GM23338 (cell line): ENCODE measurements around the gene AGBL4. TPM values are rescaled to one million over a fixed set of nuclear protein-coding genes. Genes with fewer than 3 reads are reported as not detected.
A peak's percentile ranks its signal among the peaks of the same experiment; 100 is the strongest.

Source experiments
- ATAC-seq: fragments of 200-7000 bp; cut with Tn5 transposase; 3 replicates; pipeline ENCODE4 v1.9.1; 2020
- DNase-seq: peaks from one replicate; pipeline ENCODE4 v3.0.0-alpha.2; 2015; ENCODE audit warnings: low spot score
- H2AFZ ChIP-seq: fragments of 200-600 bp; sonication (generic); 2 replicates; pipeline ENCODE4 v1.8.0; 2016; ENCODE audit warnings: antibody characterized with exemption, mild to moderate bottlenecking, moderate library complexity
- H3F3A ChIP-seq: fragments of 200-600 bp; sonication (generic); replicated peaks from 2 replicates; pipeline ENCODE4 v1.8.0; 2017; ENCODE audit warnings: antibody characterized with exemption, mixed run types, low read depth
- H3K27ac ChIP-seq: fragments of 200-600 bp; sonication (generic); 2 replicates; pipeline ENCODE4 v1.6.1; 2016; ENCODE audit warnings: low read depth
- H3K27me3 ChIP-seq: fragments of 200-600 bp; sonication (generic); 2 replicates; pipeline ENCODE4 v1.8.0; 2016; ENCODE audit warnings: mild to moderate bottlenecking, mixed run types, moderate library complexity; ENCODE audit not compliant: insufficient read depth
- H3K36me3 ChIP-seq: fragments of 200-600 bp; sonication (generic); 2 replicates; pipeline ENCODE4 v1.8.0; 2016; ENCODE audit warnings: mild to moderate bottlenecking; ENCODE audit not compliant: insufficient read depth
- H3K4me1 ChIP-seq: fragments of 200-600 bp; sonication (generic); 2 replicates; pipeline ENCODE4 v1.8.0; 2016; ENCODE audit warnings: mild to moderate bottlenecking, moderate library complexity; ENCODE audit not compliant: insufficient read depth
- H3K4me2 ChIP-seq: fragments of 200-600 bp; sonication (generic); 2 replicates; pipeline ENCODE4 v1.7.1; 2017; ENCODE audit warnings: mixed run types
- H3K4me3 ChIP-seq: fragments of 200-600 bp; sonication (generic); 2 replicates; pipeline ENCODE4 v1.6.1; 2016; ENCODE audit warnings: mixed run types
- H3K79me2 ChIP-seq: fragments of 200-600 bp; sonication (generic); replicated peaks from 2 replicates; pipeline ENCODE4 v1.8.0; 2017; ENCODE audit warnings: mild to moderate bottlenecking; ENCODE audit not compliant: insufficient read depth
- H3K9me2 ChIP-seq: fragments of 200-600 bp; sonication (generic); 2 replicates; pipeline ENCODE4 v1.8.0; 2017; ENCODE audit not compliant: insufficient read depth
- H4K20me1 ChIP-seq: fragments of 200-600 bp; sonication (generic); replicated peaks from 2 replicates; pipeline ENCODE4 v1.8.0; 2017; ENCODE audit warnings: mild to moderate bottlenecking; ENCODE audit not compliant: insufficient read depth
- H3K27ac Mint-ChIP-seq: 2 replicates; pipeline ENCODE4 v1.8.0; 2020; ENCODE audit warnings: inconsistent platforms, mild to moderate bottlenecking, moderate library complexity, mixed read lengths
- H3K27me3 Mint-ChIP-seq: 3 replicates; pipeline ENCODE4 v1.8.0; 2022; ENCODE audit warnings: low read depth, mild to moderate bottlenecking, moderate library complexity, mixed read lengths, inconsistent platforms; ENCODE audit not compliant: insufficient read depth, poor library complexity
- H3K36me3 Mint-ChIP-seq: 3 replicates; pipeline ENCODE4 v1.8.0; 2021; ENCODE audit warnings: low read depth, mild to moderate bottlenecking, inconsistent platforms, moderate library complexity, mixed read lengths
- H3K4me1 Mint-ChIP-seq: 3 replicates; pipeline ENCODE4 v1.8.0; 2020; ENCODE audit warnings: mild to moderate bottlenecking, inconsistent platforms, mixed read lengths
- H3K4me3 Mint-ChIP-seq: 3 replicates; pipeline ENCODE4 v1.8.0; 2021; ENCODE audit warnings: moderate library complexity, mild to moderate bottlenecking, inconsistent platforms, mixed read lengths
- H3K9me3 Mint-ChIP-seq: 3 replicates; pipeline ENCODE4 v1.8.0; 2020; ENCODE audit warnings: moderate library complexity, mild to moderate bottlenecking, inconsistent platforms, mixed read lengths
- CREB1 ChIP-seq: fragments of 250-450 bp; sonication (Bioruptor Pico); IDR thresholded peaks from 2 replicates; pipeline ENCODE4 v1.5.0; 2020; ENCODE audit warnings: low read depth, mild to moderate bottlenecking, moderate library complexity
- EZH2phosphoT487 ChIP-seq: fragments of 200-600 bp; sonication (generic); IDR thresholded peaks from one replicate; pipeline ENCODE4 v1.8.1; 2018; ENCODE audit warnings: antibody characterized with exemption; ENCODE audit not compliant: unreplicated experiment
- JUNB ChIP-seq: IDR thresholded peaks from one replicate; pipeline ENCODE4 v1.6.1; 2016; ENCODE audit warnings: antibody characterized with exemption; ENCODE audit not compliant: unreplicated experiment
- NANOG ChIP-seq: IDR thresholded peaks from 2 replicates; pipeline ENCODE4 v1.6.1; 2016; ENCODE audit warnings: antibody characterized with exemption, borderline replicate concordance
- POLR2AphosphoS5 ChIP-seq: IDR thresholded peaks from 2 replicates; pipeline ENCODE4 v1.6.1; 2016; ENCODE audit warnings: antibody characterized with exemption, low read depth
- STAT1 ChIP-seq: IDR thresholded peaks from one replicate; pipeline ENCODE4 v1.6.1; 2016; ENCODE audit warnings: antibody characterized with exemption; ENCODE audit not compliant: unreplicated experiment
- ZNF114 ChIP-seq: fragments of 250-450 bp; sonication (Bioruptor Pico); IDR thresholded peaks from 2 replicates; pipeline ENCODE4 v1.5.0; 2020; ENCODE audit warnings: mild to moderate bottlenecking, moderate library complexity
- ZNF331 ChIP-seq: fragments of 250-450 bp; sonication (Bioruptor Pico); IDR thresholded peaks from 2 replicates; pipeline ENCODE4 v1.5.0; 2020; ENCODE audit warnings: low read depth, mild to moderate bottlenecking, moderate library complexity
- polyA plus RNA-seq: library from polyadenylated mRNA; unstranded; fragments of >200 nt; fragmentation: Nextera tagmentation; extraction: Ambion mirVana; gene quantifications from 2 replicates; pipeline ENCODE4 v1.2.1, GENCODE V29; 2016
- total RNA-seq: library from RNA; depleted of rRNA; stranded (reverse); fragments of >200 nt; shearing (Covaris generic); gene quantifications from 2 replicates; pipeline ENCODE4 v1.2.3, GENCODE V29; 2014
- TF ChIP-seq, protein P1 (sequence below): IDR thresholded peaks from one replicate; pipeline ENCODE4 v1.6.1; 2018; ENCODE audit warnings: antibody characterized with exemption; ENCODE audit not compliant: unreplicated experiment
- TF ChIP-seq, protein P2 (sequence below): IDR thresholded peaks from 2 replicates; pipeline ENCODE4 v1.6.1; 2016; ENCODE audit warnings: antibody characterized with exemption
- TF ChIP-seq, protein P3 (sequence below): fragments of 250-450 bp; sonication (Bioruptor Pico); IDR thresholded peaks from 2 replicates; pipeline ENCODE4 v1.5.0; 2020; ENCODE audit warnings: mild to moderate bottlenecking, moderate library complexity
- TF ChIP-seq, protein P4 (sequence below), 2 experiments: fragments of 200-600 bp in 1 of 2; sonication (generic) in 1 of 2; conservative IDR thresholded peaks; 2 replicates each; pipeline versions ENCODE4 v1.5.1 to v1.6.1; 2016 to 2017; ENCODE audit warnings: antibody characterized with exemption in 2 of 2, low read depth in 2 of 2, mild to moderate bottlenecking in 2 of 2, moderate library complexity in 1 of 2

AGBL4 gene
- total and polyA plus RNA-seq, 2 experiments from 2014 or later: 0.91 to 1.5 TPM

DNA sequence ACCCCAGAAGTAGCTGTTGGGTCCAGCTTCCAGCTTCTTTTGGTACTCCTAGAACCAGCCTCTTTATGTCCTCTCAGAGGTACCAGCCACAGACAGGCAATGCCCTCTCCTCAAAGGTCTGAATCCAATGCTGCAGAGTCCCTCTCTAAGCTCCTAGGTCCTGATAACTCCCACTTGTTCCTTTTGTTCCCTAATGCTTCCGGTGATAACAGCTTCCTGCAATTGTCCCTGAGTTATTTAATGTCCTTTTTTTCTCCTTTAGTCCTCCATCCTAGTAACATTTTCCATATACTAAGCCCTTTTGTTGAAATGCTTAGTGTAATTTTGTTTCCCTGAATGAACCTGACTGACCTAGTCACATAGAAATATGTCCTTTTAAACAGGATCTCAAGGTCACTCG lies 1045.3 kb downstream of the AGBL4 start:
- Mint-ChIP-seq H3K4me3 (no peak overlapping the region), H3K27me3 (no peaks in the 10 kb centered on the region), H3K27ac (no peak overlapping the region), H3K36me3 (no peaks in the 10 kb centered on the region; the same call in 1 of the 3 replicates), H3K9me3 (peaks cover 49% of the 10 kb centered on the region), H3K4me1 (no peaks in the 10 kb centered on the region)
- H3K27me3 ChIP-seq: no peaks in the 10 kb centered on the region
- peaks cover 3% of the 10 kb centered on the region; the same call in 1 of the 2 replicates for H3K4me1 ChIP-seq
- no peak overlapping the region for H3K4me3 ChIP-seq
- ATAC-seq (no peak), DNase-seq (peak; percentile 1)
- no peaks in the 10 kb centered on the region for H3K36me3 ChIP-seq
- H2AFZ ChIP-seq: no peak overlapping the region
- H3K79me2 ChIP-seq: no peaks in the 10 kb centered on the region
- TF ChIP-seq, protein P1, sequence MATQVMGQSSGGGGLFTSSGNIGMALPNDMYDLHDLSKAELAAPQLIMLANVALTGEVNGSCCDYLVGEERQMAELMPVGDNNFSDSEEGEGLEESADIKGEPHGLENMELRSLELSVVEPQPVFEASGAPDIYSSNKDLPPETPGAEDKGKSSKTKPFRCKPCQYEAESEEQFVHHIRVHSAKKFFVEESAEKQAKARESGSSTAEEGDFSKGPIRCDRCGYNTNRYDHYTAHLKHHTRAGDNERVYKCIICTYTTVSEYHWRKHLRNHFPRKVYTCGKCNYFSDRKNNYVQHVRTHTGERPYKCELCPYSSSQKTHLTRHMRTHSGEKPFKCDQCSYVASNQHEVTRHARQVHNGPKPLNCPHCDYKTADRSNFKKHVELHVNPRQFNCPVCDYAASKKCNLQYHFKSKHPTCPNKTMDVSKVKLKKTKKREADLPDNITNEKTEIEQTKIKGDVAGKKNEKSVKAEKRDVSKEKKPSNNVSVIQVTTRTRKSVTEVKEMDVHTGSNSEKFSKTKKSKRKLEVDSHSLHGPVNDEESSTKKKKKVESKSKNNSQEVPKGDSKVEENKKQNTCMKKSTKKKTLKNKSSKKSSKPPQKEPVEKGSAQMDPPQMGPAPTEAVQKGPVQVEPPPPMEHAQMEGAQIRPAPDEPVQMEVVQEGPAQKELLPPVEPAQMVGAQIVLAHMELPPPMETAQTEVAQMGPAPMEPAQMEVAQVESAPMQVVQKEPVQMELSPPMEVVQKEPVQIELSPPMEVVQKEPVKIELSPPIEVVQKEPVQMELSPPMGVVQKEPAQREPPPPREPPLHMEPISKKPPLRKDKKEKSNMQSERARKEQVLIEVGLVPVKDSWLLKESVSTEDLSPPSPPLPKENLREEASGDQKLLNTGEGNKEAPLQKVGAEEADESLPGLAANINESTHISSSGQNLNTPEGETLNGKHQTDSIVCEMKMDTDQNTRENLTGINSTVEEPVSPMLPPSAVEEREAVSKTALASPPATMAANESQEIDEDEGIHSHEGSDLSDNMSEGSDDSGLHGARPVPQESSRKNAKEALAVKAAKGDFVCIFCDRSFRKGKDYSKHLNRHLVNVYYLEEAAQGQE: no peak
- TF ChIP-seq NANOG (no peak), EZH2phosphoT487 (no peak), CREB1 (CRISPR knock-in tag) (no peak), ZNF114 (CRISPR knock-in tag) (no peak), JUNB (no peak), POLR2AphosphoS5 (no peak), ZNF331 (CRISPR knock-in tag) (no peak), STAT1 (no peak)
- TF ChIP-seq, protein P2, sequence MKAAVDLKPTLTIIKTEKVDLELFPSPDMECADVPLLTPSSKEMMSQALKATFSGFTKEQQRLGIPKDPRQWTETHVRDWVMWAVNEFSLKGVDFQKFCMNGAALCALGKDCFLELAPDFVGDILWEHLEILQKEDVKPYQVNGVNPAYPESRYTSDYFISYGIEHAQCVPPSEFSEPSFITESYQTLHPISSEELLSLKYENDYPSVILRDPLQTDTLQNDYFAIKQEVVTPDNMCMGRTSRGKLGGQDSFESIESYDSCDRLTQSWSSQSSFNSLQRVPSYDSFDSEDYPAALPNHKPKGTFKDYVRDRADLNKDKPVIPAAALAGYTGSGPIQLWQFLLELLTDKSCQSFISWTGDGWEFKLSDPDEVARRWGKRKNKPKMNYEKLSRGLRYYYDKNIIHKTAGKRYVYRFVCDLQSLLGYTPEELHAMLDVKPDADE: no peak
- TF ChIP-seq, protein P3, sequence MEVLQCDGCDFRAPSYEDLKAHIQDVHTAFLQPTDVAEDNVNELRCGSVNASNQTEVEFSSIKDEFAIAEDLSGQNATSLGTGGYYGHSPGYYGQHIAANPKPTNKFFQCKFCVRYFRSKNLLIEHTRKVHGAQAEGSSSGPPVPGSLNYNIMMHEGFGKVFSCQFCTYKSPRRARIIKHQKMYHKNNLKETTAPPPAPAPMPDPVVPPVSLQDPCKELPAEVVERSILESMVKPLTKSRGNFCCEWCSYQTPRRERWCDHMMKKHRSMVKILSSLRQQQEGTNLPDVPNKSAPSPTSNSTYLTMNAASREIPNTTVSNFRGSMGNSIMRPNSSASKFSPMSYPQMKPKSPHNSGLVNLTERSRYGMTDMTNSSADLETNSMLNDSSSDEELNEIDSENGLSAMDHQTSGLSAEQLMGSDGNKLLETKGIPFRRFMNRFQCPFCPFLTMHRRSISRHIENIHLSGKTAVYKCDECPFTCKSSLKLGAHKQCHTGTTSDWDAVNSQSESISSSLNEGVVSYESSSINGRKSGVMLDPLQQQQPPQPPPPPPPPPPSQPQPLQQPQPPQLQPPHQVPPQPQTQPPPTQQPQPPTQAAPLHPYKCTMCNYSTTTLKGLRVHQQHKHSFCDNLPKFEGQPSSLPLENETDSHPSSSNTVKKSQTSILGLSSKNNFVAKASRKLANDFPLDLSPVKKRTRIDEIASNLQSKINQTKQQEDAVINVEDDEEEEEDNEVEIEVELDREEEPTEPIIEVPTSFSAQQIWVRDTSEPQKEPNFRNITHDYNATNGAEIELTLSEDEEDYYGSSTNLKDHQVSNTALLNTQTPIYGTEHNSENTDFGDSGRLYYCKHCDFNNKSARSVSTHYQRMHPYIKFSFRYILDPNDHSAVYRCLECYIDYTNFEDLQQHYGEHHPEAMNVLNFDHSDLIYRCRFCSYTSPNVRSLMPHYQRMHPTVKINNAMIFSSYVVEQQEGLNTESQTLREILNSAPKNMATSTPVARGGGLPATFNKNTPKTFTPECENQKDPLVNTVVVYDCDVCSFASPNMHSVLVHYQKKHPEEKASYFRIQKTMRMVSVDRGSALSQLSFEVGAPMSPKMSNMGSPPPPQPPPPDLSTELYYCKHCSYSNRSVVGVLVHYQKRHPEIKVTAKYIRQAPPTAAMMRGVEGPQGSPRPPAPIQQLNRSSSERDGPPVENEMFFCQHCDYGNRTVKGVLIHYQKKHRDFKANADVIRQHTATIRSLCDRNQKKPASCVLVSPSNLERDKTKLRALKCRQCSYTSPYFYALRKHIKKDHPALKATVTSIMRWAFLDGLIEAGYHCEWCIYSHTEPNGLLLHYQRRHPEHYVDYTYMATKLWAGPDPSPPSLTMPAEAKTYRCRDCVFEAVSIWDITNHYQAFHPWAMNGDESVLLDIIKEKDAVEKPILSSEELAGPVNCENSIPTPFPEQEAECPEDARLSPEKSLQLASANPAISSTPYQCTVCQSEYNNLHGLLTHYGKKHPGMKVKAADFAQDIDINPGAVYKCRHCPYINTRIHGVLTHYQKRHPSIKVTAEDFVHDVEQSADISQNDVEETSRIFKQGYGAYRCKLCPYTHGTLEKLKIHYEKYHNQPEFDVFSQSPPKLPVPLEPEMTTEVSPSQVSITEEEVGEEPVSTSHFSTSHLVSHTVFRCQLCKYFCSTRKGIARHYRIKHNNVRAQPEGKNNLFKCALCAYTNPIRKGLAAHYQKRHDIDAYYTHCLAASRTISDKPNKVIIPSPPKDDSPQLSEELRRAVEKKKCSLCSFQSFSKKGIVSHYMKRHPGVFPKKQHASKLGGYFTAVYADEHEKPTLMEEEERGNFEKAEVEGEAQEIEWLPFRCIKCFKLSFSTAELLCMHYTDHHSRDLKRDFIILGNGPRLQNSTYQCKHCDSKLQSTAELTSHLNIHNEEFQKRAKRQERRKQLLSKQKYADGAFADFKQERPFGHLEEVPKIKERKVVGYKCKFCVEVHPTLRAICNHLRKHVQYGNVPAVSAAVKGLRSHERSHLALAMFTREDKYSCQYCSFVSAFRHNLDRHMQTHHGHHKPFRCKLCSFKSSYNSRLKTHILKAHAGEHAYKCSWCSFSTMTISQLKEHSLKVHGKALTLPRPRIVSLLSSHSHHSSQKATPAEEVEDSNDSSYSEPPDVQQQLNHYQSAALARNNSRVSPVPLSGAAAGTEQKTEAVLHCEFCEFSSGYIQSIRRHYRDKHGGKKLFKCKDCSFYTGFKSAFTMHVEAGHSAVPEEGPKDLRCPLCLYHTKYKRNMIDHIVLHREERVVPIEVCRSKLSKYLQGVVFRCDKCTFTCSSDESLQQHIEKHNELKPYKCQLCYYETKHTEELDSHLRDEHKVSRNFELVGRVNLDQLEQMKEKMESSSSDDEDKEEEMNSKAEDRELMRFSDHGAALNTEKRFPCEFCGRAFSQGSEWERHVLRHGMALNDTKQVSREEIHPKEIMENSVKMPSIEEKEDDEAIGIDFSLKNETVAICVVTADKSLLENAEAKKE (CRISPR knock-in tag): no peak
- TF ChIP-seq, protein P4, sequence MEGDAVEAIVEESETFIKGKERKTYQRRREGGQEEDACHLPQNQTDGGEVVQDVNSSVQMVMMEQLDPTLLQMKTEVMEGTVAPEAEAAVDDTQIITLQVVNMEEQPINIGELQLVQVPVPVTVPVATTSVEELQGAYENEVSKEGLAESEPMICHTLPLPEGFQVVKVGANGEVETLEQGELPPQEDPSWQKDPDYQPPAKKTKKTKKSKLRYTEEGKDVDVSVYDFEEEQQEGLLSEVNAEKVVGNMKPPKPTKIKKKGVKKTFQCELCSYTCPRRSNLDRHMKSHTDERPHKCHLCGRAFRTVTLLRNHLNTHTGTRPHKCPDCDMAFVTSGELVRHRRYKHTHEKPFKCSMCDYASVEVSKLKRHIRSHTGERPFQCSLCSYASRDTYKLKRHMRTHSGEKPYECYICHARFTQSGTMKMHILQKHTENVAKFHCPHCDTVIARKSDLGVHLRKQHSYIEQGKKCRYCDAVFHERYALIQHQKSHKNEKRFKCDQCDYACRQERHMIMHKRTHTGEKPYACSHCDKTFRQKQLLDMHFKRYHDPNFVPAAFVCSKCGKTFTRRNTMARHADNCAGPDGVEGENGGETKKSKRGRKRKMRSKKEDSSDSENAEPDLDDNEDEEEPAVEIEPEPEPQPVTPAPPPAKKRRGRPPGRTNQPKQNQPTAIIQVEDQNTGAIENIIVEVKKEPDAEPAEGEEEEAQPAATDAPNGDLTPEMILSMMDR (conservative IDR thresholded peaks at IDR 0.05; ENCODE audit: low read depth in 2 of 2): no peak
- no peaks in the 10 kb centered on the region for H4K20me1 ChIP-seq
- no peak overlapping the region for H3K27ac ChIP-seq
- no peaks in the 10 kb centered on the region for H3F3A ChIP-seq
- H3K9me2 ChIP-seq: no peaks in the 10 kb centered on the region
- H3K4me2 ChIP-seq: no peak overlapping the region
